Epithelial cell of prostate (primary cell): ENCODE results near the gene CACFD1.

ENCODE experiments used
- DNase-seq: peaks from one replicate; pipeline ENCODE4 v3.0.0-alpha.2; 2011; ENCODE audit warnings: low read depth, low spot score
- H3K27ac ChIP-seq: fragments of 450-650 bp; 2 replicates; pipeline ENCODE4 v1.5.1; 2017; ENCODE audit warnings: mild to moderate bottlenecking

The CACFD1 gene

DNA sequence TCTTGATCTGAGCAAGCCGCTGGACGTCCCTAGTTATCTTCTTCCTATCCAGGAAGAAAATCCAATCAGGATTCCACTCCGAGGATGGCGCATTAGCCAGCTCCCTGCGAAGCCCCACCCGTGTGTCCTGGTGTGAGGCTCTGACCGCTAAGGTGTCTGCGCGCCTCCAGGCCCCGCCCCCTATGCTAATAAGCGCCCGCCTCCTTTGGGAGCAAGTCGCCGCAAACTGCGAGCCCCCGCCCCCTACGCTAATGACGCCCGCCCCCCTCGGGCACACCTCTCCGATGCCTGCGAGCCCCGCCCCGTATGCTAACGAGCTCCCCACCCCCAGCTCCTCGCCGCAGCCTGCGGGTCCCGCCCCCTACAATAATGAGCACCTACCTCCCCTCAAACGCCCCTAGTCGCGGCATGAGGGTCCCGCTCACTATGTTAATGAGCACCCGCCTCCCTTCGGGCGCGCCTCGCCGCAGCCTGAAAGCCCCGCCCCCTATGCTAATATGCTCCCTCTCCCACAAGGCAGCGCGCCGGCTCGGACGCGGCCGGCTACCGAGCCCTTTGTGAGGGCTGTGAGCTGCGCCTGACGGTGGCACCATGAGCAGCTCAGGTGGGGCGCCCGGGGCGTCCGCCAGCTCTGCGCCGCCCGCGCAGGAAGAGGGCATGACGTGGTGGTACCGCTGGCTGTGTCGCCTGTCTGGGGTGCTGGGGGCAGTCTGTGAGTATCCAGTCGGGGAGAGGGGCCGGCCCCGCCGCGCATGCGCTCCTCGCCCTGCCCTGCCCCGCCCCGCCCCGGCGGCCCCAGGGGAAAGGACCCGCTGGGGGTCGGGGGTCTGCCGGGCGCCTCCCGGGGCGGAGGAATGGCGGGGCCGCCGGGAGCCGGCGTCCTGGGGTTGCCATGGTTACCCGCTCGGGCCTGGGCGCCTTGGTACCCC lies at the start of gene CACFD1:
CACFD1 (plus strand) TSS at position 503 of the 929 bp plus-strand sequence; CDS start at position 592, 89 bp downstream.
- peak within 1 kb of the TSS; percentile 74 for H3K27ac ChIP-seq
- peak; percentile 72 for DNase-seq

DNA sequence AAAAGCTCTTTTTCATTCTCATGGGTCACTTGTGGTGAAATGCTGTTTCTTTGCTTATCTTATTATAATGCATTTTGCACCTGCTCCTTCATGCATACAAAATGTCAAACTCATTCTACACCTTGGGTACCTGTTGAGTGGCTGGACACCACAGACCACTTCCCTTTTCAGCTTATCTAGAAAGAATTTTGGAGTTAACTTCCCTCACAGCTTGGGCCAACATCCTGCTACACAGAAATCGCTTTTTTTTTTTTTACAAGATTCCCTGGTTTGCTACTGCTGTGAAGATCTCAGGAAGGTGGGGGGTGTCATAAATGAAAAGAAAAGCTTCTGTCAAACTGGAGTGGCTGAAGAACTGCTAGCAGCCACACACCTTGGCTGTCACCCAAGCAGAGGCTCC lies 44.6 kb upstream of the CACFD1 start:
- DNase-seq, result no peak
- no peak overlapping the region for H3K27ac ChIP-seq

DNA sequence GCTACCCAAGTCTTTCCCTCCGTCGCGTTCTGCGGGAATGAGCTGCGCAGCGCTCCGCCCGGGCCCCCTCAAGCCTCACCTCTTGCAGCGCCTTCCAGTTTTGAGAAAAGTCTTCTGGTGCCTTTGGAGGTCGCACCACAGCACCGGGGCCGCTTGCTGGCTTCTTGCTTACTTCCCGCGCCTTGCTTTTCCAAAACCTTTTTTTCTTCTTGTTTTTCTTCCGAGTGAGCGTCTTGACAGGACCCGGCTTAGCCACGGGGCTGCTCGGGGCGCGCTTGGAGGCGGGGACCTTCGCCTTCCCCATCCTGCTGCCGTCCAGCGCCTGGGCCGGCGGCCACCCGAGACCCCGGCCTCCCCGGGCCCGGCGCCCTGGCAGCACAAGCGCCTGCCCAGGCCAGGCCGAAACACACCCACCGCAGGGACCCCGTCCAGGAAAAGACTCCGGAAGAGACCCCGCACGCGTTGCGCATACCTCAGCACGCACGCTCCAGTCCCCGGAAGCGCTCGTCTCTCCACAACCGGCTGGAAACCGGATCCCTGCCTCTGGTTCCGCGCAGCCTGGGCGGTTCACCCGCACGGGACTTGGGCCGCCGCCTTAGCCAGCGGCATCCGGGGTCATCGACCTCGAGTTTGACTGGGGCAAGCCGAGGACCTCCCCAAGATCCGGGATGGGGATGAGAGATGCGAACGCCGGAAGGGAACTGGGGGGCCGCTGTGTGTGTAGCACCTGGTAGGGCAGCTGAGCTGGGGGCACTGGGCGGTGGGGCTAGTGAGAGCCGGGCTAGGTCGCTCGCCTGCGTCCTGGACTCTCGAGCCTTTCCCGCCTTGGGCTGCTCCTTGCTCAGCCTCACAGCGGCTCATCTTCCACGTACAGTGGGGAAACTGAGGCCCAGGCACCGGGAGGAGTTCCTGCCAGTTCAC lies 42.0 kb upstream of the CACFD1 start, which contains the start of gene REXO4:
REXO4 (minus strand) TSS at position 470 of the 921 bp plus-strand sequence; CDS start at position 304, 166 bp downstream.
- peak; percentile 31 for DNase-seq
- peak within 1 kb of the TSS; percentile 57 for H3K27ac ChIP-seq

DNA sequence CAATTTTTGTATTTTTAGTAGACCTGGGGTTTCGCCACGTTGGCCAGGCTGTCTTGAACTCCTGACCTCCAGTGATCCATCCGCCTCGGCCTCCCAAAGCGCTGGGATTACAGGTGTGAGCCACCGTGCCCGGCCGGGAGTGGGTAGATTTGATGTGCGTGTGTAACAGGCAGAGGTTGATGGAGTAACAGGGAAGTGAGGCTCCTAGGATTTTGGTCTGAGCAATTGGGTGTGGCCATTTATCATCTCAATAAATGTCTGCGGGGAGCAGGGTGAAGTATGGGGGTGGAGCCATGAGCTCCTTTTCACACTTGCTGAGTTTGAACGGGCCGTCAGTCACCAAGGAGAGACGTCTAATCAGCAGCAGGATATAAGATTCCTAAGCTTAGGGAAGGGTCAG lies 40.8 kb upstream of the CACFD1 start:
- no peak overlapping the region for H3K27ac ChIP-seq
- DNase-seq, result no peak

DNA sequence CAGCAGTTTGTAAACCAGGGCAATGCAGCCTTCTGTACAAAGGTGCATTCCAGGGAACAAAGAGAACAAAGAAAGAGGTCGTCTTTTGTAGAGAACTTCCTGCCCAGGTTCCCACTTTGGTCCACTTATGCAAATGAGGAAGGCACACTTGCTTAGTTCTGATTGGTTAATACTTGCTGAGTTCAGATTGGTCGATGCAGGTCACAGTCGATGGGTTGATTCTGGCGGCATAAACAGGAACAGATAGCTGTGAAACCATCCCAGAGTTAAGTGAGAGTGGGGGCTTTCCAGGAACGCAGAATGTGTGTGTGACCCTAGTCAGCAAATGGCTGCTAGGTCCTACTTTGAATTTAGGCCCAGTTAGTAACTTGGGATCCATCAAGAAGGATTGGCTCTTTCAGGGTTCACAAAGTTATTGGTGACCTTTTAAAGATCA lies 39.4 kb upstream of the CACFD1 start:
- no peak overlapping the region for H3K27ac ChIP-seq
- no peak for DNase-seq

DNA sequence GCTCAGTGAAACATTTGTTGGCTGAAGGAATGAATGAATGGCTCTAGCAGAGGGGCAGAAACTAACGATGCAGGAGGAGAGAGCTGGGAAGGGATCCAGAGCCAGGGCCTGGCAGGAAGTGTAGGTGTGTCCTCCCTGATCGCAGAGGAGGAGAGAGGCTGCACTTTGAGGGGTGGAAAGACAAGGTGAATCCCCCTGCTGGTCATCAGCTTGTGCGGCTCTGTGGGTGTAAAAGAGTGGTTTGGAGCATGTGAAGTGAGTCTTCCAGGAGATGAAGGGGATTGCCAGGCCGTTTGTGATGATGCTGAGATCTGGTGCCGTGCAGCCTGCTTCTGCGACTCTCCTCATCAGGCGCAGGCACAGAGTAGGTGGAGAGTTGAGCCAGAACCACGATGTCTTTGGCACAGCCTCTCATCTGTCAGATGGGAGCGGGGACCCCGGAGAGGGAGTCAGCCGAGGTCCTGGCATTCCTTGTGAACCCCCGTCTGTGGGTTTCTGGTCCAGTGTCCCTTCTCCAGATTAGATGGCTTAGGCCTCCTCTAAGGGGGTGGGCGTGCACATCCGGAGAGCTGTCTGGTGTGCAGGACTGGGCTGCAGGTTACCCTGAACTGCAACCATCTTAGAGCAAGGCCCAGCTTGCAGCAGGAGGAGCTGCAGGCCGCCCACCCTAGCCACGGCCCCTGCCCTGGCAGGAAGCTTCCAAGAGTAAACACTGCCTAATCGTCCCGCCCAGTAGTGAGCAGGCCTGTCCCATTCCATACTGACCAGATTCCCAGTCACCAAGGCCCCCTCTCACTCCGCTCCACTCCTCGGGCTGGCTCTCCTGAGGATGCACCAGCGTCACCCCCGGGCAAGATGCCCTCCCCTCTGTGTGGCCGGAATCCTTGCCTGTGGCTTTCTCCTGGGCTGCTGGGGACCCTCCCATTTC lies 37.9 kb upstream of the CACFD1 start, which contains the start of gene ADAMTS13:
ADAMTS13 (plus strand) TSS at position 753 of the 928 bp plus-strand sequence; CDS start at position 830, 77 bp downstream.
- DNase-seq, result no peak
- H3K27ac ChIP-seq, result no peak within 1 kb of the TSS

DNA sequence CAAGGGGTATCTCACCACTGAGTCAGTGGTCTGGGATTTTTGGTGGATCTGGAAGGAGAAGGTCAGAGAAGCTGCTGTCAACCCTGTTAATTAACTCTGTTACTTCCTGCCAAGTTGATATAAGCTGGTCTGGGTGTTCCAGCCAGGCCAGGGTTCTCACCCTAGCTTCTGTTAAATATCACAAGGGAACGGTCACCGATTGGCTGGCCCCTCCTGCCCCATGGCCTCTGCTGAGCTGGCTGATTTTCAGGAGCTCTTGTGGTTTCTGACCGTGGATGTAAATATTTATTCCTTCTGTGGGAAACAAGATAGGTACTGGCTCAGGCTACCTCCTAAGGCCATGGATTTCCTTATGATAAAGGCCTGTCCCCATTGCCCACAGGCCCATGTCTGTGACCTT lies 36.6 kb upstream of the CACFD1 start:
- no peak overlapping the region for H3K27ac ChIP-seq
- DNase-seq, result no peak

DNA sequence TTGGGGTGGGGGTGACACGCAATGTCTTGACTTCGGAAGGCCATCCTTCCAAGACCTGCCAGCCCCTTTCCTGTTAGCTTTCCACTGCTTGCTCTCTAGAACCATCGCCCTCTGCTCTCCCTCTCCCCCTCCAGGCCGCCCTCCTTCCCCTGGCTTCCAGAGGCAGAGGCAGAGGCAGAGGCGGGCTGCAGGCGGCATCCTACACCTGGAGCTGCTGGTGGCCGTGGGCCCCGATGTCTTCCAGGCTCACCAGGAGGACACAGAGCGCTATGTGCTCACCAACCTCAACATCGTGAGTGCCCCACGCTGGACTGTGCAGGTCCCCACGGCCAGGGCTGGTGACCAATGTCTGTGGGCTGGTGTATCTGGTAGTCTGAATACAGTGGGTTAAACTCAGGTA lies 35.6 kb upstream of the CACFD1 start:
- no peak overlapping the region for H3K27ac ChIP-seq
- DNase-seq, result no peak

DNA sequence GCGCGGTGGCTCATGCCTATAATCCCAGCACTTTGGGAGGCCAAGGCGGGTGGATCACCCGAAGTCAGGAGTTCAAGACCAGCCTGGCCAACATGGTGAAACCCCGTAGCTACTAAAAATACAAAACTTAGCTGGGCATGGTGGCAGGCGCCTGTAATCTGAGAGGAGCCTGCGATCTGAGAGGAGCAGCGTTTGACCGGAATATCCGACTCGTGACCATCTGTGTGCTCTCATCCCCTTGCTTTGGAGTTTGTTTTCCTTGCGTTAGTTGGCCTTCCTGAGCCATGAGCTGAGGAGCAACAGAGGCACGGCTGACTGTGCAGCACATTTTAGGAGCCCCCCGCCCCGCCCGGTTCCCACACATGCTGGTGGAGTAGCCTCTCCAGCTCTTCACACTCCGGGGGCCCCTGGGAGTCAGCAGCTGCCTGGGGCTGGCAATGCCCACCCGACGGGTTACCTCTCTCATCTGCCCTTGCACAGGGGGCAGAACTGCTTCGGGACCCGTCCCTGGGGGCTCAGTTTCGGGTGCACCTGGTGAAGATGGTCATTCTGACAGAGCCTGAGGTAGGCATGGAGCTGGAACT lies 34.6 kb upstream of the CACFD1 start:
- DNase-seq, result no peak

DNA sequence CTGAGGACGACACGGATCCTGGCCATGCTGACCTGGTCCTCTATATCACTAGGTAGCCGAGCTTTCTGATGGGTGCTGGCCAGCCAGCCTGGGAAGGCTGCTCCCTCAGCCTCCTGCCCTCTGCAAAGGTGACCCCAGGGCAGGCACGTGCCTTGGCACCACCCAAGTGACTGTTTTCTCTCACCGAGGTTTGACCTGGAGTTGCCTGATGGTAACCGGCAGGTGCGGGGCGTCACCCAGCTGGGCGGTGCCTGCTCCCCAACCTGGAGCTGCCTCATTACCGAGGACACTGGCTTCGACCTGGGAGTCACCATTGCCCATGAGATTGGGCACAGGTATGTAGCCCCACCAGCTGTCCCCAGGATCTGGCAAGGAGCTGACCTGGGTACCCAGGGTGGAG lies 33.8 kb upstream of the CACFD1 start:
- DNase-seq, result no peak
- H3K27ac ChIP-seq, result no peak overlapping the region

More for the DNA sequence above, 34.6 kb upstream of the CACFD1 start:
- no peak overlapping the region for H3K27ac ChIP-seq

DNA sequence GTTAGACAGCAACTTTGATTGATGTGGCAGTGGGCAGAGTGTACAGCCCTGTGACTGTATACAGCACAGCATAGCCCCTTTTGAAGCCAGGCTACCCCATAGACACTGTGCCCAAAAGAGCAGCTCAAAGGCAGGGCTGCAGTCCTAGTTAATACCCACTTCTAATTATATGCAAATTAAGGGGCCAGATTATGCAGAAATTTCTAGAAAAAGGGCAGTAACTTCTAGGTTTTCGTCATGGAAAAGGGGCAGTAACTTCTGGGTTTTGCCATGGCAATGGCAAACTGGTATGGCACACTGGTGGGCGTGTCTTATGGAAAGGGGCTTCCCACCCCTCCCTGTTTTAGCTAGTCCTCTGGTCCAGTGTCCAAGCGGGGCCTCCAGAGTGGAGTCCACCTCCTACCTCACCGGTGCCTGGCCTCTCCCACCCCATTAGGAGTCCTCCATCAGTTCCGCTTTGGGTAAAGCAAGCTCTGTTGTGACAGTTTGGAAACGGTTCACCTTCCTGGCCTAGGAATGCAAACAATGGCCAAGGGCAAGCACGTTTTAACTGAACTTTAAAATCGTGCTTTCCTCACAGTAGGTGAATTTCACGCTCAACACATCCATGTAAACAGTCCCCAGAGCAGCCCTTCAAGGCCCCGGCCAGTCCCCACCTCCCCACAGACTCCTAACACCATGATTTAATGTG lies 32.0 kb upstream of the CACFD1 start:
- no peak overlapping the region for H3K27ac ChIP-seq
- DNase-seq, result no peak

DNA sequence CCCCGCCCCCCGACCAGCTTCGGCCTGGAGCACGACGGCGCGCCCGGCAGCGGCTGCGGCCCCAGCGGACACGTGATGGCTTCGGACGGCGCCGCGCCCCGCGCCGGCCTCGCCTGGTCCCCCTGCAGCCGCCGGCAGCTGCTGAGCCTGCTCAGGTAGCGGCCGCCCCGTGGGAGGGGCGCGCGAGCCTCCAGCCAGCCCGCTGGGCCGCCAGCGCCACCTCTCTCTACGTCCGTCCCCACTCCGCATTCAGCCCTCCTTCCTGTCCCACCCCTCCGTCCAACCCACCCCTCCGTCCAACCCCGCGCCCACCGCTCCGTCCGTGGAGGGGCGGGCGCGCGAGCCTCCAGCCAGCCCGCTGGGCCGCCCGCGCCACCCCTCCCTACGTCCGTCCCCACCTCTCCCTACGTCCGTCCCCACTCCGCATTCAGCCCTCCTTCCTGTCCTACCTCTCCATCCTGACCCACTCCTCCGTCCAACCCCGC lies 31.1 kb upstream of the CACFD1 start:
- no peak for DNase-seq
- no peak overlapping the region for H3K27ac ChIP-seq

DNA sequence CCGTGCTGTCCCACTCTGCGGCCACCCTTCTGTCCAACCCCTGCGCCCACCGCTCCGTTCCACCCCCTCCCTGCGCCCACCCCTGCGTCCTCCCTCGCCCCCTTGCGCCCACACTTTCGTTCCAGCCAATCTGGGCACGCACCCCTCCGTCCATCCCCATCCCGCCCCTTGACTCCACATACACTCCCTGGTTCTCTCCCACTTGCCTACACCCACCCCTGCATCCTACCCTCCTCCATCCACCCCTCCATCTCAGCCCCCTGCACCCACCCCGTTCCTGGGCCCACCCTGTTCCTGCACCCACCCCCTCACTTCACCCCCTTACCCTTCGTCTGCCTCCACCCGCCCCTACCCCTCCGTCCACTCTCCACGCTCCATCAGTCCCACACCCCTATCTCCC lies 30.6 kb upstream of the CACFD1 start:
- H3K27ac ChIP-seq, result no peak overlapping the region
- no peak for DNase-seq

DNA sequence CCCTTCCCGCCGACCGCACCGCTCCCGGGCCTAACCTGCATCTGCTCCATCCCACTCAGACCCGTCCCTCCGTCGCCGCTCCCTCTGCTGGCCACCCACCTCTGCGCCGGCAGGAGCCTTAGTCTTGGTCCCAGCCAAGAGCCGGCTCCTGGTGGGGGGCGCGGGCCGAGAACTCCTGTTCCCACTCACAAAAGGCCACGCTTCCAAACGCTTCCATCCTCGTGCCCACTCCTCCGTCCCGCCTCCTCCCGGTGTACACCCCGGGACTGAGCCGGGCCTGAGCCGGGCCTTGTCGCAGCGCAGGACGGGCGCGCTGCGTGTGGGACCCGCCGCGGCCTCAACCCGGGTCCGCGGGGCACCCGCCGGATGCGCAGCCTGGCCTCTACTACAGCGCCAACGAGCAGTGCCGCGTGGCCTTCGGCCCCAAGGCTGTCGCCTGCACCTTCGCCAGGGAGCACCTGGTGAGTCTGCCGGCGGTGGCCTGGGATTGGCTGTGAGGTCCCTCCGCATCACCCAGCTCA lies 30.1 kb upstream of the CACFD1 start:
- no peak for DNase-seq
- no peak overlapping the region for H3K27ac ChIP-seq

DNA sequence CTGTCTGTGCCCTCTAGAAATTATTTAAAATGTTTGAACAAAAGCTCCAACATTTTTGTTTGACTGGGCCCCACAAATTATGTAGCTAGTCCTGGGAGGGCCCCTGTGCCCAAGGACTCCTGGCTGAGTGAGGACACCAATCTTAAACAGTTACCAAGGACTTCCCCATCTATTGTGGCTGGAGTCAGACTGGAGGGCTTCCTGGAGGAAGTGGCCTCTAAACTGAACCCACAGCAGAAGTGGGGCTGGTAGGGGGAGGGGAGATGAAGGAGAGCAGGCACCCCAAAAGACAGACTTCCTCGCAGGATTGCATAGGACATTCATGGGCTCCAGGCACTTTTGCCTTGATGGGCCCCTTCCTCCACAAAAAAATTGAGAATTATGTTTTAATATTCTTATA lies 29.5 kb upstream of the CACFD1 start:
- no peak for DNase-seq
- no peak overlapping the region for H3K27ac ChIP-seq

DNA sequence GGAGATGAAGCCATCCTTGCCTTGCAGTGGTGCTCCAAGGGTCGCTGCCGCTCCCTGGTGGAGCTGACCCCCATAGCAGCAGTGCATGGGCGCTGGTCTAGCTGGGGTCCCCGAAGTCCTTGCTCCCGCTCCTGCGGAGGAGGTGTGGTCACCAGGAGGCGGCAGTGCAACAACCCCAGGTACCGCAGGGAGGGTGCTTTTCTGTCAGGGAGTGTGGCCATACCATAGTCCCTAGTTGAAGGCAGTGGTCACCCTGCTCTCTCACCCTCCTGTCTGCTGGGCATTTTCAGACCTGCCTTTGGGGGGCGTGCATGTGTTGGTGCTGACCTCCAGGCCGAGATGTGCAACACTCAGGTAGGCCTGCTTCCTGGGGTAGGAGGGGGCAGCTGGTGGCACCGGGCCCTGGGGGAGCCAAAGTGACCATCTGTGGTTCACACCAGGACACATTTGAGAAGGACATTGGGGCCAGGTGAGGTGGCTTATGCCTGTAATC lies 26.4 kb upstream of the CACFD1 start:
- no peak for DNase-seq
- no peak overlapping the region for H3K27ac ChIP-seq

DNA sequence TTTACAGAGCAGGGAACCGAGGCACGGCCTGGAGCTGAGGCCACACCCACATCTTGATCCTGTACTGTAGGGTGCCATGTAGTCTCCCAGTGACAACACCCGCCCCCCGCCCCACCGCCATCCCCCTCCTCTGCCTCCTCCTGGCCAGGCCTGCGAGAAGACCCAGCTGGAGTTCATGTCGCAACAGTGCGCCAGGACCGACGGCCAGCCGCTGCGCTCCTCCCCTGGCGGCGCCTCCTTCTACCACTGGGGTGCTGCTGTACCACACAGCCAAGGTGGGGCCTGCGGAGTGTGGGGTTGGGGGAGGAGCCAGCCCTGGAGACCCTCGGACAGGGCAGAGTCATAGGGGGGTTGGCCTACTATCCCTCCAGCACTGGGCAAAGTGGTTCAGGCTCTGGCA lies 23.1 kb upstream of the CACFD1 start:
- no peak for DNase-seq
- no peak overlapping the region for H3K27ac ChIP-seq
